OCI-LY1 (cell line): Measurements from ENCODE around the gene G2E3.

Experiments used
- H2AFZ ChIP-seq: fragments of 200-600 bp; sonication (generic), shearing (Covaris generic); 2 replicates; pipeline ENCODE4 v1.6.0; 2014; ENCODE audit warnings: antibody characterized with exemption, mild to moderate bottlenecking, low read length
- H3F3A ChIP-seq: fragments of 200-600 bp; sonication (generic), shearing (Covaris generic); 2 replicates; pipeline ENCODE4 v1.6.0; 2014; ENCODE audit warnings: mild to moderate bottlenecking, antibody characterized with exemption, low read length, moderate library complexity; ENCODE audit not compliant: insufficient read depth
- H3K27ac ChIP-seq: fragments of 200-600 bp; sonication (generic); 2 replicates; pipeline ENCODE4 v1.5.1; 2014; ENCODE audit warnings: low read length, mixed run types, mild to moderate bottlenecking, low read depth; ENCODE audit not compliant: poor library complexity, severe bottlenecking
- H3K27me3 ChIP-seq: fragments of 200-600 bp; sonication (generic); 2 replicates; pipeline ENCODE4 v1.6.0; 2014; ENCODE audit warnings: antibody characterized with exemption, mild to moderate bottlenecking, low read length, moderate library complexity; ENCODE audit not compliant: insufficient read depth
- H3K36me3 ChIP-seq: fragments of 200-600 bp; sonication (generic); 2 replicates; pipeline ENCODE4 v1.6.1; 2014; ENCODE audit warnings: mild to moderate bottlenecking, antibody characterized with exemption, low read length, moderate library complexity, mixed read lengths; ENCODE audit not compliant: insufficient read depth
- H3K4me1 ChIP-seq: fragments of 200-600 bp; sonication (generic); 2 replicates; pipeline ENCODE4 v1.5.1; 2014; ENCODE audit warnings: mild to moderate bottlenecking, low read length, moderate library complexity; ENCODE audit not compliant: insufficient read depth, severe bottlenecking
- H3K4me2 ChIP-seq: fragments of 200-600 bp; sonication (generic), shearing (Covaris generic); 2 replicates; pipeline ENCODE4 v1.6.1; 2014; ENCODE audit warnings: low read length
- H3K4me3 ChIP-seq: fragments of 200-600 bp; sonication (generic); 2 replicates; pipeline ENCODE4 v1.5.1; 2014; ENCODE audit warnings: low read length, low read depth, mild to moderate bottlenecking, mixed read lengths; ENCODE audit not compliant: poor library complexity, severe bottlenecking
- H3K79me2 ChIP-seq: fragments of 200-600 bp; shearing (Covaris generic); 2 replicates; pipeline ENCODE4 v1.6.1; 2016; ENCODE audit warnings: mixed run types, low read length, mixed read lengths; ENCODE audit not compliant: insufficient read depth
- H3K9ac ChIP-seq: fragments of 200-600 bp; sonication (generic), shearing (Covaris generic); 2 replicates; pipeline ENCODE4 v1.6.1; 2014; ENCODE audit warnings: mild to moderate bottlenecking, low read length, mixed read lengths
- H3K9me2 ChIP-seq: fragments of 200-600 bp; sonication (generic), shearing (Covaris generic); 2 replicates; pipeline ENCODE4 v1.6.1; 2014; ENCODE audit warnings: low read depth, mild to moderate bottlenecking, low read length, mixed read lengths
- H3K9me3 ChIP-seq: fragments of 200-600 bp; shearing (Covaris generic); 2 replicates; pipeline ENCODE4 v1.6.1; 2014; ENCODE audit warnings: low read length, mixed read lengths
- H4K20me1 ChIP-seq: fragments of 200-600 bp; sonication (generic), shearing (Covaris generic); 2 replicates; pipeline ENCODE4 v1.6.0; 2016; ENCODE audit warnings: mild to moderate bottlenecking, low read length; ENCODE audit not compliant: insufficient read depth
- CTCF ChIP-seq: fragments of 200-600 bp; sonication (generic), shearing (Covaris generic); IDR thresholded peaks from 2 replicates; pipeline ENCODE4 v1.5.1; 2017; ENCODE audit warnings: mild to moderate bottlenecking, antibody characterized with exemption, low read length, moderate library complexity, mixed read lengths
- EZH2 ChIP-seq: fragments of 200-600 bp; sonication (generic), shearing (Covaris generic); IDR thresholded peaks from 2 replicates; pipeline ENCODE4 v1.8.0; 2017; ENCODE audit warnings: borderline replicate concordance, mixed run types, mild to moderate bottlenecking, antibody characterized with exemption, low read length, moderate library complexity, mixed read lengths

Gene G2E3

DNA sequence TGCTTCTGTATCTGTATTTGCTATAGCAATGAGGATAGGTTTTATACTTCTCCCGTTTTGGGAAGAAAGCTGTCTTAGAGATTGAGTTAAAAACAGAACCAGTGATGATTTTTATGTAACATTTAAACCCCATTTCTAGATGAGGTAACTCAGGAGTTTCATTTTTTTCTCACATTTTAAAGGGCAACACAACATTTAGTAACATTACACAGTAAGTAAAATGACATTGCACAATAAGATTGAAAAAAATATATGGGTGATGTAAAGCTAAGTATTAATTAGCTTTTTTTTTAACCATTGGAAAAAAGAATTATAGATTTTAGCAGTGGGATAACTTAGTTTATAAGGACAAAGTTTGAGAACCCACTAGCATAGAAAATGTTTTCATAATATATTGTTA lies 38.0 kb downstream of the G2E3 start:
- no peaks in the 10 kb centered on the region for H3K79me2 ChIP-seq
- no peaks in the 10 kb centered on the region for H3F3A ChIP-seq
- H4K20me1 ChIP-seq = no peaks in the 10 kb centered on the region
- H3K27me3 ChIP-seq = no peaks in the 10 kb centered on the region
- H3K9ac ChIP-seq = no peak overlapping the region
- H3K9me2 ChIP-seq = no peaks in the 10 kb centered on the region
- no peak overlapping the region for H3K27ac ChIP-seq
- no peak overlapping the region for H3K4me3 ChIP-seq
- no peaks in the 10 kb centered on the region for H3K4me1 ChIP-seq
- TF ChIP-seq CTCF (no peak), EZH2 (no peak)
- no peaks in the 10 kb centered on the region for H3K9me3 ChIP-seq
- no peak overlapping the region for H2AFZ ChIP-seq
- H3K4me2 ChIP-seq = no peak overlapping the region
- peaks cover 80% of the 10 kb centered on the region for H3K36me3 ChIP-seq

GRCh38 chr14:30597504-30597903 lies 38.5 kb downstream of the G2E3 start:
- H3K4me2 ChIP-seq = no peak overlapping the region
- no peaks in the 10 kb centered on the region for H3K4me1 ChIP-seq
- no peaks in the 10 kb centered on the region for H3K27me3 ChIP-seq
- H3K79me2 ChIP-seq = no peaks in the 10 kb centered on the region
- no peaks in the 10 kb centered on the region for H3F3A ChIP-seq
- H3K9me2 ChIP-seq = no peaks in the 10 kb centered on the region
- no peaks in the 10 kb centered on the region for H4K20me1 ChIP-seq
- peaks cover 81% of the 10 kb centered on the region for H3K36me3 ChIP-seq
- TF ChIP-seq EZH2 = no peak
- TF ChIP-seq CTCF = no peak
- H3K9me3 ChIP-seq = no peaks in the 10 kb centered on the region
- no peak overlapping the region for H3K27ac ChIP-seq
- no peak overlapping the region for H2AFZ ChIP-seq
- H3K4me3 ChIP-seq = no peak overlapping the region
- no peak overlapping the region for H3K9ac ChIP-seq

GRCh38 chr14:30600922-30601918 lies 42.3 kb downstream of the G2E3 start:
- Histone ChIP-seq H3K9me3 (no peaks in the 10 kb centered on the region), H3K4me3 (no peak overlapping the region), H3K27ac (no peak overlapping the region), H2AFZ (no peak overlapping the region), H3K27me3 (no peaks in the 10 kb centered on the region), H3K9ac (no peak overlapping the region), H3K9me2 (no peaks in the 10 kb centered on the region), H3F3A (no peaks in the 10 kb centered on the region), H4K20me1 (no peaks in the 10 kb centered on the region), H3K4me1 (no peaks in the 10 kb centered on the region), H3K79me2 (no peaks in the 10 kb centered on the region), H3K36me3 (peaks cover 91% of the 10 kb centered on the region), H3K4me2 (no peak overlapping the region)
- no peak for TF ChIP-seq CTCF
- TF ChIP-seq EZH2 = no peak
